HCT116 (cell line): Measurements from ENCODE around the gene TBL1X. TPM values are rescaled to one million over a fixed set of nuclear protein-coding genes. Genes with fewer than 3 reads are reported as not detected.

Experiments
- ATAC-seq: fragments of 200-7000 bp; cut with Tn5 transposase; 2 replicates; pipeline ENCODE4 v1.9.1; 2020; ENCODE audit warnings: mild to moderate bottlenecking, moderate library complexity
- BruUV-seq: library from RNA; stranded (reverse); fragments of 400-500 nt; replicated peaks from 2 replicates; lab custom pipeline; 2021; lab: Mats Ljungman, UMichigan
- CTCF ChIA-PET: fragments of 300-600 bp; sonication (Branson Sonifier 250); formaldehyde crosslinking; loops from one replicate; lab custom pipeline; 2021; ENCODE audit warnings: antibody characterized with exemption; lab: Charles Lee
- POLR2A ChIA-PET: fragments of 300-600, 350-600 bp; sonication (Branson Sonifier 250); formaldehyde crosslinking; loops from one replicate; lab custom pipeline; 2021; ENCODE audit warnings: antibody characterized with exemption; lab: Charles Lee
- RAD21 ChIA-PET, 2 experiments: fragments of 300-600 bp; sonication (Branson Sonifier 250); formaldehyde crosslinking; loops; one replicate each; lab custom pipeline; 2023; ENCODE audit warnings: low total read pairs in 2 of 2; ENCODE audit not compliant: uncharacterized antibody in 2 of 2, unreplicated experiment in 2 of 2, low non-redundant PET in 1 of 2; lab: Charles Lee
- DNase-seq: peaks from one replicate; pipeline ENCODE4 v3.0.0-alpha.2; 2010; ENCODE audit warnings: low read depth, low spot score
- H2AFZ ChIP-seq: fragments of 200-600 bp; shearing (Covaris generic), sonication (generic); 2 replicates; pipeline ENCODE4 v1.6.1; 2017; ENCODE audit warnings: low read depth, mixed run types, mixed read lengths, antibody characterized with exemption, low read length; ENCODE audit not compliant: poor library complexity, severe bottlenecking
- H3K27ac ChIP-seq: 2 replicates; pipeline ENCODE4 v1.5.1; 2012; ENCODE audit warnings: low read depth, low read length
- H3K27me3 ChIP-seq: fragments of 200-600 bp; sonication (generic); 2 replicates; pipeline ENCODE4 v1.6.1; 2016; ENCODE audit warnings: mixed run types, low read length, mixed read lengths; ENCODE audit not compliant: insufficient read depth
- H3K36me3 ChIP-seq, 2 experiments: fragments of 200-500 bp in 1 of 2; fragments of 200-600 bp in 1 of 2; sonication (Bioruptor generic) in 1 of 2; sonication (generic) in 1 of 2; 2 replicates each; pipeline versions ENCODE4 v1.5.1 to v1.6.1; 2014 to 2016; ENCODE audit warnings: low read length in 2 of 2, inconsistent platforms in 1 of 2, mixed read lengths in 1 of 2, mixed run types in 1 of 2; ENCODE audit not compliant: insufficient read depth in 2 of 2, control insufficient read depth in 1 of 2
- H3K4me1 ChIP-seq, 2 experiments: fragments of 200-600 bp in 1 of 2; sonication (generic) in 1 of 2; 2 replicates each; pipeline versions ENCODE4 v1.5.1 to v1.6.1; 2012 to 2017; ENCODE audit warnings: low read length in 2 of 2, inconsistent platforms in 1 of 2, mild to moderate bottlenecking in 1 of 2, mixed read lengths in 1 of 2, mixed run types in 1 of 2, moderate library complexity in 1 of 2; ENCODE audit not compliant: insufficient read depth in 2 of 2, control insufficient read depth in 1 of 2
- H3K4me2 ChIP-seq: fragments of 200-600 bp; sonication (generic); 2 replicates; pipeline ENCODE4 v1.6.1; 2017; ENCODE audit warnings: mixed run types, low read length, mixed read lengths
- H3K4me3 ChIP-seq, 2 experiments: fragments of 200-600 bp in 1 of 2; sonication (generic) in 1 of 2; replicated peaks in 1 of 2; 2 replicates each; pipeline ENCODE4 v1.5.1; 2011 to 2016; ENCODE audit warnings: low read length in 2 of 2, control low read depth in 1 of 2, low read depth in 1 of 2, mild to moderate bottlenecking in 1 of 2, mixed read lengths in 1 of 2, mixed run types in 1 of 2
- H3K79me2 ChIP-seq: fragments of 200-600 bp; sonication (generic); 2 replicates; pipeline ENCODE4 v1.6.1; 2017; ENCODE audit warnings: mild to moderate bottlenecking, mixed run types, low read length, moderate library complexity, mixed read lengths; ENCODE audit not compliant: insufficient read depth
- H3K9ac ChIP-seq: fragments of 200-600 bp; sonication (generic); 2 replicates; pipeline ENCODE4 v1.6.1; 2016; ENCODE audit warnings: low read length, mixed read lengths
- H3K9me2 ChIP-seq: fragments of 200-600 bp; sonication (generic), shearing (Covaris generic); 2 replicates; pipeline ENCODE4 v1.6.1; 2017; ENCODE audit warnings: mixed run types, mild to moderate bottlenecking, moderate library complexity; ENCODE audit not compliant: insufficient read depth
- H3K9me3 ChIP-seq, 2 experiments: fragments of 200-500 bp in 1 of 2; fragments of 200-600 bp in 1 of 2; sonication (Bioruptor generic) in 1 of 2; sonication (generic) in 1 of 2; 2 replicates each; pipeline ENCODE4 v1.6.1; 2014 to 2017; ENCODE audit warnings: low read length in 2 of 2, mixed read lengths in 2 of 2, inconsistent platforms in 1 of 2, low read depth in 1 of 2, mild to moderate bottlenecking in 1 of 2, mixed run types in 1 of 2, moderate library complexity in 1 of 2; ENCODE audit not compliant: control insufficient read depth in 1 of 2, insufficient read depth in 1 of 2
- H4K20me1 ChIP-seq: fragments of 200-600 bp; sonication (generic), shearing (Covaris generic); 2 replicates; pipeline ENCODE4 v1.6.1; 2017; ENCODE audit warnings: mixed run types, mild to moderate bottlenecking, moderate library complexity; ENCODE audit not compliant: insufficient read depth
- EZH2phosphoT487 ChIP-seq: fragments of 200-600 bp; IDR thresholded peaks from 2 replicates; pipeline ENCODE4 v1.6.1; 2018; ENCODE audit warnings: antibody characterized with exemption, borderline replicate concordance
- POLR2A ChIP-seq: IDR thresholded peaks from 2 replicates; pipeline ENCODE4 v1.7.0; 2011; ENCODE audit warnings: borderline replicate concordance; ENCODE audit not compliant: insufficient read depth, insufficient read length; ENCODE audit errors: extremely low read depth
- POLR2AphosphoS5 ChIP-seq: IDR thresholded peaks from 2 replicates; pipeline ENCODE4 v1.6.1; 2011; ENCODE audit warnings: mild to moderate bottlenecking, low read depth, low read length, moderate library complexity
- REST ChIP-seq: IDR thresholded peaks from 2 replicates; pipeline ENCODE4 v1.6.1; 2012; ENCODE audit warnings: low read depth
- SIN3A ChIP-seq: IDR thresholded peaks from 2 replicates; pipeline ENCODE4 v1.6.1; 2012; ENCODE audit warnings: low read depth
- SP1 ChIP-seq: IDR thresholded peaks from 2 replicates; pipeline ENCODE4 v1.6.1; 2012; ENCODE audit warnings: low read depth
- SRF ChIP-seq: IDR thresholded peaks from 2 replicates; pipeline ENCODE4 v1.6.1; 2012; ENCODE audit warnings: low read depth
- TCF7L2 ChIP-seq: IDR thresholded peaks from 2 replicates; pipeline ENCODE4 v1.7.0; 2011; ENCODE audit warnings: borderline replicate concordance, inconsistent platforms; ENCODE audit not compliant: insufficient read depth, insufficient read length; ENCODE audit errors: extremely low read depth
- YY1 ChIP-seq: IDR thresholded peaks from 2 replicates; pipeline ENCODE4 v1.6.1; 2011; ENCODE audit warnings: low read length, low read depth, moderate library complexity, mild to moderate bottlenecking; ENCODE audit not compliant: insufficient replicate concordance; ENCODE audit errors: extremely low read depth
- ZNF274 ChIP-seq: fragments of 200-500 bp; sonication (Bioruptor generic); IDR thresholded peaks from 2 replicates; pipeline ENCODE4 v1.6.1; 2014; ENCODE audit warnings: mild to moderate bottlenecking, low read depth, low read length, inconsistent platforms
- intact Hi-C: fragments of 100-400 bp; cut with micrococcal nuclease; formaldehyde crosslinking; loops from 2 replicates; pipeline ENCODE4 v1.10.0; 2022
- total RNA-seq: library from RNA; stranded (reverse); gene quantifications from one replicate; pipeline ENCODE4 v1.2.1, GENCODE V29; 2021; ENCODE audit not compliant: unreplicated experiment
- TF ChIP-seq, protein P1 (sequence below): IDR thresholded peaks from 2 replicates; pipeline ENCODE4 v1.6.1; 2012

TBL1X gene
- total RNA-seq, 1 experiment from 2014 or later, result 37.8 TPM

GRCh38 chrX:9681011-9681410 lies 216.2 kb downstream of the TBL1X start:
- Histone ChIP-seq H3K9ac (no peak overlapping the region), H3K9me2 (no peaks in the 10 kb centered on the region), H3K36me3 (no peaks in the 10 kb centered on the region), H3K27me3 (no peaks in the 10 kb centered on the region), H4K20me1 (no peaks in the 10 kb centered on the region), H3K4me3 (no peak overlapping the region), H3K79me2 (no peaks in the 10 kb centered on the region), H3K4me2 (no peak overlapping the region), H2AFZ (no peak overlapping the region), H3K4me1 (no peaks in the 10 kb centered on the region), H3K27ac (no peak overlapping the region), H3K9me3 (no peaks in the 10 kb centered on the region)
- BruUV-seq, result no TSS peak
- ChIA-PET CTCF (no interaction called here), POLR2A (no interaction called here), RAD21 (no interaction called here)
- ATAC-seq (no peak), DNase-seq (no peak)
- TF ChIP-seq EZH2phosphoT487 (no peak), SIN3A (no peak), ZNF274 (no peak), SRF (no peak), YY1 (no peak), SP1 (no peak)
- TF ChIP-seq, protein P1, sequence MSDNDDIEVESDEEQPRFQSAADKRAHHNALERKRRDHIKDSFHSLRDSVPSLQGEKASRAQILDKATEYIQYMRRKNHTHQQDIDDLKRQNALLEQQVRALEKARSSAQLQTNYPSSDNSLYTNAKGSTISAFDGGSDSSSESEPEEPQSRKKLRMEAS, result no peak
- intact Hi-C loops, result no loop called here

DNA sequence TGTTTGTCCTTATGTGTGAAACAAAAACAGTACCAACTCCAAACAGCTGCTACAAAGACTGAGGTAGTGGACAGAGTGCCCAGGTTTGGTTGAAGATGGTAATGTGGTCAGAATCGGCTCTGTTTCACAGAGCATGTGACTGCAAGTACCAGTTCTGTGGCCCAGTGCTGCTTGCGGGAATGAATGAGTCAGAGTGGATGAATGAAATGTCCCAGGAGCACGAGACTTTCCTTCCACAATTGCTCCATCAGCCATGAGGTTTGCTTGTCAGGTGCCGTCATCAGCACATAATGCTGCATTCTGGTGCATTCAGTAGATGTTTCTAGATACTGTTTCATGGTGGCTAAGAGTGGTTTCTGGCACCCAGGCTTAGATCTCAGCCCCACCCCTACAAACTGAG lies 216.6 kb downstream of the TBL1X start:
- Histone ChIP-seq H3K9me2 (no peaks in the 10 kb centered on the region), H3K9ac (no peak overlapping the region), H4K20me1 (no peaks in the 10 kb centered on the region), H3K27me3 (no peaks in the 10 kb centered on the region), H3K27ac (no peak overlapping the region), H3K36me3 (no peaks in the 10 kb centered on the region), H3K4me3 (no peak overlapping the region)
- CTCF ChIA-PET, result no interaction called here
- RAD21 ChIA-PET, result no interaction called here
- BruUV-seq, result TSS peak; percentile 28
- DNase-seq, result no peak
- TF ChIP-seq POLR2A, result no peak
- no peak for TF ChIP-seq REST
- TF ChIP-seq TCF7L2, result no peak
- TF ChIP-seq POLR2AphosphoS5, result no peak
- TF ChIP-seq, protein P1, result no peak
- TF ChIP-seq SIN3A, result no peak
- no peak for TF ChIP-seq SRF
- TF ChIP-seq, all 23 proteins: peak for 0
- intact Hi-C loops, result no loop called here
- POLR2A ChIA-PET, result no interaction called here
- H3K79me2 ChIP-seq, result no peaks in the 10 kb centered on the region
- ATAC-seq, result no peak
- H3K4me1 ChIP-seq, result no peaks in the 10 kb centered on the region
- H2AFZ ChIP-seq, result no peak overlapping the region
- no peaks in the 10 kb centered on the region for H3K9me3 ChIP-seq
- no peak overlapping the region for H3K4me2 ChIP-seq
